Neuronal stem cell (in vitro differentiated cells): ENCODE results near the gene HOXC9.
A peak's percentile ranks its signal among the peaks of the same experiment; 100 is the strongest.

Experiments used
- DNase-seq: peaks from one replicate; pipeline ENCODE4 v3.0.0-alpha.2; 2013; ENCODE audit warnings: low spot score
- H2AFZ ChIP-seq: one replicate; pipeline ENCODE4 v1.6.1; 2013; ENCODE audit warnings: mild to moderate bottlenecking, low read length, inconsistent platforms
- H2AK5ac ChIP-seq: 2 replicates; pipeline ENCODE4 v1.6.1; 2013; ENCODE audit warnings: low read depth, mild to moderate bottlenecking, inconsistent platforms, low read length, moderate library complexity, mixed read lengths
- H2BK120ac ChIP-seq: 2 replicates; pipeline ENCODE4 v1.6.1; 2013; ENCODE audit warnings: low read depth, mild to moderate bottlenecking, inconsistent platforms, low read length, moderate library complexity, mixed read lengths
- H2BK12ac ChIP-seq: one replicate; pipeline ENCODE4 v1.6.1; 2013; ENCODE audit warnings: low read length, inconsistent platforms
- H2BK15ac ChIP-seq: 2 replicates; pipeline ENCODE4 v1.6.1; 2013; ENCODE audit warnings: mild to moderate bottlenecking, low read length, inconsistent platforms, mixed read lengths
- H2BK5ac ChIP-seq: one replicate; pipeline ENCODE4 v1.6.1; 2013; ENCODE audit warnings: inconsistent platforms, mild to moderate bottlenecking, low read length, moderate library complexity
- H3K14ac ChIP-seq: one replicate; pipeline ENCODE4 v1.6.1; 2013; ENCODE audit warnings: low read length, inconsistent platforms
- H3K18ac ChIP-seq: 2 replicates; pipeline ENCODE4 v1.6.1; 2013; ENCODE audit warnings: low read length, inconsistent platforms
- H3K23ac ChIP-seq: 2 replicates; pipeline ENCODE4 v1.6.1; 2013; ENCODE audit warnings: low read depth, mild to moderate bottlenecking, mixed read lengths, low read length, inconsistent platforms; ENCODE audit not compliant: poor library complexity
- H3K27ac ChIP-seq: replicated peaks from 3 replicates; pipeline ENCODE4 v1.5.1; 2013; ENCODE audit warnings: low read length, inconsistent platforms
- H3K27me3 ChIP-seq, 3 experiments: 2 replicates each; pipeline ENCODE4 v1.6.1; 2013; ENCODE audit warnings: low read length in 3 of 3, mild to moderate bottlenecking in 2 of 3, inconsistent platforms in 1 of 3, low read depth in 1 of 3, mixed read lengths in 1 of 3, moderate library complexity in 1 of 3; ENCODE audit not compliant: control insufficient read depth in 3 of 3, insufficient read depth in 3 of 3
- H3K36me3 ChIP-seq, 2 donors: replicated peaks in 1 of 2; 2 replicates each; pipeline ENCODE4 v1.6.1; 2013; ENCODE audit warnings: low read length in 2 of 2; ENCODE audit not compliant: control insufficient read depth in 2 of 2, insufficient read depth in 2 of 2
- H3K4ac ChIP-seq: 2 replicates; pipeline ENCODE4 v1.6.1; 2013; ENCODE audit warnings: inconsistent platforms, mild to moderate bottlenecking, low read length, moderate library complexity
- H3K4me1 ChIP-seq, 2 donors: 1 replicate in 1 of 2; 2 replicates in 1 of 2; pipeline ENCODE4 v1.6.1; 2013; ENCODE audit warnings: low read length in 2 of 2, low read depth in 1 of 2; ENCODE audit not compliant: control insufficient read depth in 2 of 2, insufficient read depth in 1 of 2
- H3K4me2 ChIP-seq: one replicate; pipeline ENCODE4 v1.6.1; 2013; ENCODE audit warnings: mild to moderate bottlenecking, low read length, inconsistent platforms; ENCODE audit not compliant: insufficient read depth, poor library complexity, severe bottlenecking
- H3K4me3 ChIP-seq, 2 donors: 2 replicates each; pipeline ENCODE4 v1.5.1; 2013; ENCODE audit warnings: low read length in 2 of 2, mild to moderate bottlenecking in 2 of 2, inconsistent platforms in 1 of 2, moderate library complexity in 1 of 2
- H3K79me1 ChIP-seq: one replicate; pipeline ENCODE4 v1.6.1; 2013; ENCODE audit warnings: low read depth, mild to moderate bottlenecking, inconsistent platforms, low read length, moderate library complexity
- H3K9ac ChIP-seq: one replicate; pipeline ENCODE4 v1.6.1; 2013; ENCODE audit warnings: mild to moderate bottlenecking, low read depth, low read length, inconsistent platforms; ENCODE audit not compliant: poor library complexity
- H3K9me3 ChIP-seq, 2 donors: replicated peaks in 1 of 2; 2 replicates each; pipeline versions ENCODE3 to v1.6.1; 2013; ENCODE audit warnings: low read length in 2 of 2, mild to moderate bottlenecking in 2 of 2, inconsistent platforms in 1 of 2, low read depth in 1 of 2, mixed read lengths in 1 of 2, moderate library complexity in 1 of 2; ENCODE audit not compliant: control insufficient read depth in 2 of 2, insufficient read depth in 1 of 2
- H4K8ac ChIP-seq: one replicate; pipeline ENCODE4 v1.6.1; 2013; ENCODE audit warnings: low read depth, mild to moderate bottlenecking, inconsistent platforms, low read length, moderate library complexity
- H4K91ac ChIP-seq: one replicate; pipeline ENCODE4 v1.6.1; 2013; ENCODE audit warnings: low read length, low read depth, mild to moderate bottlenecking, inconsistent platforms; ENCODE audit not compliant: poor library complexity
- WGBS, 2 donors: extraction: QIAGEN DNeasy Blood & Tissue Kit; methylation state at CpG; one replicate each; pipeline ENCODE4 v1.1.7; 2013; ENCODE audit warnings: missing lambda C conversion rate in 2 of 2, mixed read lengths in 1 of 2; ENCODE audit not compliant: insufficient read length in 2 of 2, insufficient replicate concordance in 1 of 2; ENCODE audit errors: extremely low coverage in 2 of 2; 5-methylcytosine and 5-hydroxymethylcytosine counted together

Gene HOXC9

DNA sequence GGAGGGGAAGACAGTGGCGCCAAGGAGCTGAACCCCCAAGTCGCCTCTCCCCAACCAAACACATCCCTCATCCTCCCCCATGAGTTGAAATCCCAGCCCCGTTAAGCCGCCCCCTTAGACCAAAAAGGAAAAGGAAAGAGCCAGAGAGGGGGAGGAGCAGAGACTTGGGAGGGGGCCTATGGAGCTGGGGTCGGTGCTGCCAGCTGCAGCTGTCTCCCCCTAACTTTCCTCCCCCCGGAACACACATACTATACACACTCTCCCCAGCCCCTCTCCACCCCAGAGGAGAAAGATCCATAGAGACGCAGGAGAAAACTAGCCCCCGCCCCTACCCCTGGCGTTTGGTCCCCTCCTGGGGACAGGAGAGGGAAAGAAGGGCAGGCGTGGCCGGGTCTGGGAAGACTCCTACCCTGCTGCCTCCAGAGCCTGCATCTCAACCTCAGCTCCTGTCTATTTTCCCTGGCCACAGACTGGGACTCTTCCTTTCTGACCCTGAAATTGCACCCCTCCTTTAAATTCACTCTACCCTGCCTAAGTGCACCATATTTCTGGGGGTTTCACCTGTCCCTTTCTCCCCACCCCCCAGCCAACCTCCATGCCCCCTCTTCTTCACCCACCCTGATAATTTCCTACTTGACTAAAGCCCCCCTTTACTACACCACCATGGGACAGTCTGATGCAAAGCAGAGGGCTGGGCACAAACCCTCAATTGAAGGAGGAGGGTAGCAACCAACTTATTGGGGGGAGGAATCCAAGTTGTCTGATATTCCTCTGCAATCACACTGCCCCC is 1.7 kb upstream of the HOXC9 start:
- no peak overlapping the region for H3K4me3 ChIP-seq
- H4K91ac ChIP-seq = no peak overlapping the region
- no CpG with 5 or more reads among the region's 11 CpGs for WGBS, 2 donors
- H2BK5ac ChIP-seq = no peak overlapping the region
- H3K36me3 ChIP-seq = no peaks in the 10 kb centered on the region
- no peak overlapping the region for H2AFZ ChIP-seq
- H3K4me2 ChIP-seq = peak overlapping the region; percentile 11
- H2BK15ac ChIP-seq = no peak overlapping the region
- H3K4ac ChIP-seq = no peak overlapping the region
- H3K9me3 ChIP-seq = peaks cover 0 to 2% of the 10 kb centered on the region in 2 donors
- no peak overlapping the region for H3K9ac ChIP-seq
- no peak overlapping the region for H2BK12ac ChIP-seq
- no peak overlapping the region for H3K23ac ChIP-seq
- no peak for DNase-seq
- no peaks in the 10 kb centered on the region for H3K4me1 ChIP-seq
- no peak overlapping the region for H3K27ac ChIP-seq
- no peak overlapping the region for H4K8ac ChIP-seq
- peaks cover 84 to 100% (median 100%) of the 10 kb centered on the region in 3 experiments for H3K27me3 ChIP-seq
- no peak overlapping the region for H3K14ac ChIP-seq
- H3K79me1 ChIP-seq = no peaks in the 10 kb centered on the region
- H2BK120ac ChIP-seq = no peak overlapping the region
- no peak overlapping the region for H3K18ac ChIP-seq
- no peak overlapping the region for H2AK5ac ChIP-seq

DNA sequence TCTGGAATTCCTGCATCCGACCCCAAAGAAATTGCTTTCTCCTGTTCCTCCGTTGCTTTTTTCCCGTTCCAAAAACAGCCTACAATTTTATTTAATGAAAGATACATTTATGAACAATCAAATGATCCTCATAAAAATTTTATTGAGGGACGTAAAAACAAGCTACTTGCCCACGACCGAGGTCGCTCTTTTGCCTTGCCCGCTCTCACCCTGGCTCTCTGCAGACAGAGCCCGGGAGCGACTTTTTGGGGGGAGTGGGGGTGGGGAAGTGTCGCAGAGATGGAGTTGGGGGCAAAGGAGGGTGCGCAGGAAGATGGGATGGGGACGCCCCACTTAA is 1.1 kb upstream of the HOXC9 start:
- H3K27ac ChIP-seq = no peak overlapping the region
- no peak overlapping the region for H2AK5ac ChIP-seq
- H3K18ac ChIP-seq = no peak overlapping the region
- H3K4me2 ChIP-seq = no peak overlapping the region
- DNase-seq = no peak
- H4K91ac ChIP-seq = no peak overlapping the region
- no peaks in the 10 kb centered on the region for H3K79me1 ChIP-seq
- no peak overlapping the region for H3K14ac ChIP-seq
- peaks cover 85 to 100% (median 100%) of the 10 kb centered on the region in 3 experiments for H3K27me3 ChIP-seq
- H2BK120ac ChIP-seq = no peak overlapping the region
- no peaks in the 10 kb centered on the region for H3K4me1 ChIP-seq
- no peak overlapping the region for H2AFZ ChIP-seq
- no peak overlapping the region for H2BK12ac ChIP-seq
- H3K4me3 ChIP-seq = no peak overlapping the region
- H3K23ac ChIP-seq = no peak overlapping the region
- H4K8ac ChIP-seq = no peak overlapping the region
- no peak overlapping the region for H2BK5ac ChIP-seq
- no peak overlapping the region for H2BK15ac ChIP-seq
- no peaks in the 10 kb centered on the region for H3K36me3 ChIP-seq
- WGBS, 2 donors = no CpG with 5 or more reads among the region's 13 CpGs
- no peak overlapping the region for H3K4ac ChIP-seq
- peaks cover 0 to 2% of the 10 kb centered on the region in 2 donors for H3K9me3 ChIP-seq
- H3K9ac ChIP-seq = no peak overlapping the region

DNA sequence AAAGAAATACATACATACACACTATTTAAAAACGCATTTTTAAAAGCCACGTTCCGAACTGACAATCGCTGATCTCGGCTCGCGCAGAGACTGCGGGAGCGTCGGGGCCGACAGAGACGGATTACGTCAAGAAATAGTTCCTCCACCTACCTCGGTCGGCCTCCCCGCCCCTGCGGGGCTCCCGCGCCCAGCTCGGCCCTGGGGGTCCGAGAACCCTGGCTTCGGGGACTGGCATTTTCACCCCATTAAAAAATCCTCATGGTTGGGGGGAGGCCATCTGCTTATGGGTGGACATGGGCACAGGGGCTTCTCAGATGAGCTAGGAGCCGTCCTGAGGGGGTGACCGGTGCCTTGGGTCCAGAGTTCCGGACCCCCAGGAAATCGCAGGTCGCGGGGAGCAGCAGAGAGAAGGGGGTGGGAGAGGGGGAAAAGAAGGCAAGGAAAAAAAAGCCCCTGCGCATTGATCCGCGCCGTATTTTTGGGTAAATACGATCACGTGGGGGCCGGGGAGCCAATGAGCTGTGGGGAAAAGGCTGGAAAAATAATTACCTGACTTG is 324 bp upstream of the HOXC9 start:
- H3K18ac ChIP-seq = no peak overlapping the region
- peak overlapping the region; percentile 80 for H3K23ac ChIP-seq
- no peak overlapping the region for H2BK12ac ChIP-seq
- no peak overlapping the region for H2BK15ac ChIP-seq
- no peaks in the 10 kb centered on the region for H3K36me3 ChIP-seq
- peaks cover 0 to 2% of the 10 kb centered on the region in 2 donors for H3K9me3 ChIP-seq
- H3K14ac ChIP-seq = no peak overlapping the region
- H3K27me3 ChIP-seq = peaks cover 82 to 100% (median 100%) of the 10 kb centered on the region in 3 experiments
- peak overlapping the region; percentile 84 for H2AFZ ChIP-seq
- H3K4me1 ChIP-seq = no peaks in the 10 kb centered on the region
- H3K9ac ChIP-seq = no peak overlapping the region
- no peak overlapping the region for H4K8ac ChIP-seq
- H2BK120ac ChIP-seq = no peak overlapping the region
- H3K4me3 ChIP-seq = no peak overlapping the region
- no peak overlapping the region for H4K91ac ChIP-seq
- WGBS, 2 donors = no CpG with 5 or more reads among the region's 35 CpGs
- no peak for DNase-seq
- no peak overlapping the region for H2AK5ac ChIP-seq
- no peaks in the 10 kb centered on the region for H3K79me1 ChIP-seq
- H2BK5ac ChIP-seq = no peak overlapping the region
- H3K4me2 ChIP-seq = no peak overlapping the region
- H3K27ac ChIP-seq = no peak overlapping the region
- no peak overlapping the region for H3K4ac ChIP-seq

DNA sequence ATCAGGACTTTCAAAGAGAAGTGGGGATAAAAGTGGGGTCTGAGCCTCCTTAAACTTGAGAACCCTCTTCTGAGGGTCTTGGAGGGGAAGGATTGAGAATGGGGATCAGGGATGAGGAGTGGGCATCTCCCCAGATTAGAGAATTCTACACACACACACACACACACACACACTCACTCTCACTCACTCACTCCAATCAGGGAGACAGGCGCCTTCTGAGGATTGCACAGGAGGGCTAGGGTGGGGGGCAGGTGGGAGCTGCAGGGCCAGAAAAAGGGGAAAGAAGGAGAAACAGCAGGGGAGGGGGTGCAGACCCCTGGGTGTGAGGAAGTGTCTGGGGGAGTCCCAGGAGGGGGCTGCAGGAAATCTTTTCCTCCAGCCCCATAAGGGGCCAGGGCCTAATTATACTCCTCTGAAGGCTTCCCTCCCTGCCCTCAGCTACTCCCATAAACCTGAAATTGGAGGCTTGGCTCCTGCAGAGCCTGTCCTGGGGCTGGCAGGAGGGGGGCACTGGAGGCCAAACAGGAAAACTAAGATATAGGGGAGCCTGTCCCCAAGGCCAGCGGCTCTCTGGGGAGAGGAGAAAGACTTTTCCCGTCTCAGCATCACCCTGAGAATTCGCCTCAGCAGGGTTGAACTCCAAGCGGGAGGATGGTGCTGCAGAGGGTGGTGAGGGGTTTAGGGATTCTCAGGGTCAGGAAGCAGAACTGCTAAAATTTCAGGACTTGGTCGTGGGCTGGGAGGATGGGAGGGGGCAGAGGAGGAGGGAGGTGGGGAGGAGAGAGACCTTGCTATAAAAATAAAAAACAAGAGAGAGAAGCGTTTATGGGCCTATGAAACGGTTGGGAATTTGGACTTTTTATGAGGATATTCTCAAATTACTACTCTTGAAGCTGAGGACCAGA is 1.6 kb downstream of the HOXC9 start:
- H3K27ac ChIP-seq = no peak overlapping the region
- no peaks in the 10 kb centered on the region for H3K36me3 ChIP-seq
- no peaks in the 10 kb centered on the region for H3K79me1 ChIP-seq
- H3K27me3 ChIP-seq = peaks cover 81 to 100% (median 100%) of the 10 kb centered on the region in 3 experiments
- no peak overlapping the region for H4K8ac ChIP-seq
- H4K91ac ChIP-seq = no peak overlapping the region
- no peak overlapping the region for H2BK120ac ChIP-seq
- H3K9me3 ChIP-seq = peaks cover 0 to 2% of the 10 kb centered on the region in 2 donors
- H3K9ac ChIP-seq = no peak overlapping the region
- H2BK5ac ChIP-seq = no peak overlapping the region
- H2AFZ ChIP-seq = no peak overlapping the region
- H2BK12ac ChIP-seq = no peak overlapping the region
- no peaks in the 10 kb centered on the region for H3K4me1 ChIP-seq
- H2AK5ac ChIP-seq = no peak overlapping the region
- no peak overlapping the region for H3K18ac ChIP-seq
- H3K4me3 ChIP-seq = no peak overlapping the region
- no peak for DNase-seq
- no peak overlapping the region for H2BK15ac ChIP-seq
- WGBS, 2 donors = no CpG with 5 or more reads among the region's 8 CpGs
- H3K14ac ChIP-seq = no peak overlapping the region
- no peak overlapping the region for H3K4ac ChIP-seq
- H3K23ac ChIP-seq = no peak overlapping the region
- no peak overlapping the region for H3K4me2 ChIP-seq
